Subcutaneous adipose tissue (tissue), 4 donors: ENCODE results near the gene RELT. TPM values are rescaled to one million over a fixed set of nuclear protein-coding genes. Genes with fewer than 3 reads are reported as not detected.

ENCODE experiments used
- total RNA-seq, 4 donors: library from RNA; depleted of rRNA; stranded (reverse); fragments of >200 nt; gene quantifications; one replicate each; pipeline ENCODE4 v1.1.0, GENCODE V29; 2016
- TF ChIP-seq, protein P1 (sequence below): fragments of 450-650 bp; IDR thresholded peaks from one replicate; pipeline ENCODE4 v1.5.1; 2016; ENCODE audit warnings: low read depth, mild to moderate bottlenecking, control low read depth, antibody characterized with exemption, moderate library complexity

Gene RELT
- total RNA-seq, 4 donors from 2014 or later, result 3.1 to 5.1 (median 4.0) TPM

DNA sequence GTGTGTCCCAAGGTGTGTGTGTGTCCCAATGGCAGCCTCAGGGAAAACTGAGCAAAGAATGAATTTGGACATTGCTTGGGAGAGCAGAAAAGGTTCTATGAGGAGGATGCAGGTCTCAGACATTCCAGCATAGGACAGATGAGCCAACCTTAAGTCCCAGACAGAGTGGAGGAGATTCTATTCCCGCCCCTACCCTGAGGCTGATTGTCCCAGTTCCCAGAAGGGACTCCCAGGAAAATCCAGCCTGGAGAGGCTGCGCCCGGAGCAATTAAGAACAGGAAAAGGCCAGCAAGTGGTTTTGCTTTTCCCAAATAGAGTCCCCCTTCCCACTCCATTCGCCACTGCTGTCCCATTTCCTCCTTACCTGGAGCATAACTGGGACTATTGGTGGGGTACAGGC lies 54.1 kb downstream of the RELT start:
- TF ChIP-seq, protein P1, sequence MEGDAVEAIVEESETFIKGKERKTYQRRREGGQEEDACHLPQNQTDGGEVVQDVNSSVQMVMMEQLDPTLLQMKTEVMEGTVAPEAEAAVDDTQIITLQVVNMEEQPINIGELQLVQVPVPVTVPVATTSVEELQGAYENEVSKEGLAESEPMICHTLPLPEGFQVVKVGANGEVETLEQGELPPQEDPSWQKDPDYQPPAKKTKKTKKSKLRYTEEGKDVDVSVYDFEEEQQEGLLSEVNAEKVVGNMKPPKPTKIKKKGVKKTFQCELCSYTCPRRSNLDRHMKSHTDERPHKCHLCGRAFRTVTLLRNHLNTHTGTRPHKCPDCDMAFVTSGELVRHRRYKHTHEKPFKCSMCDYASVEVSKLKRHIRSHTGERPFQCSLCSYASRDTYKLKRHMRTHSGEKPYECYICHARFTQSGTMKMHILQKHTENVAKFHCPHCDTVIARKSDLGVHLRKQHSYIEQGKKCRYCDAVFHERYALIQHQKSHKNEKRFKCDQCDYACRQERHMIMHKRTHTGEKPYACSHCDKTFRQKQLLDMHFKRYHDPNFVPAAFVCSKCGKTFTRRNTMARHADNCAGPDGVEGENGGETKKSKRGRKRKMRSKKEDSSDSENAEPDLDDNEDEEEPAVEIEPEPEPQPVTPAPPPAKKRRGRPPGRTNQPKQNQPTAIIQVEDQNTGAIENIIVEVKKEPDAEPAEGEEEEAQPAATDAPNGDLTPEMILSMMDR, result no peak

DNA sequence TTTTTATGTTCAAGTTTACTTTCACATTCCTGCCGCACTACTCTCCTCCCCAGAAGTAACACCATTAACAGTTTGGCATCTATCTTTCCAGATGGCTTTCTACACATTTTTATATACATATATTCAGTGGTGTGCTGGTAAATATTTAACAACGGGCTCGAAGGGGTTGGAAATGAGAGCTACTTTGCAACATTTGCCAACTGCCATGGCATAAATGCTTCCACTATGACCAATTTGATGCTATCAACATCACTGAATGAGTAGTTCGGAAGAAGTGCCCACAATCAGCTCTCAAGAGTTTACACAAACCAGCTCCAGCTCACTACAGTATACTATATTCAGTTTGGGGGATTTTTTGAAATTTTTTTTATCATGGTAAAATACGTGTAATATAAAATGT lies 55.2 kb downstream of the RELT start:
- TF ChIP-seq, protein P1, result no peak

DNA sequence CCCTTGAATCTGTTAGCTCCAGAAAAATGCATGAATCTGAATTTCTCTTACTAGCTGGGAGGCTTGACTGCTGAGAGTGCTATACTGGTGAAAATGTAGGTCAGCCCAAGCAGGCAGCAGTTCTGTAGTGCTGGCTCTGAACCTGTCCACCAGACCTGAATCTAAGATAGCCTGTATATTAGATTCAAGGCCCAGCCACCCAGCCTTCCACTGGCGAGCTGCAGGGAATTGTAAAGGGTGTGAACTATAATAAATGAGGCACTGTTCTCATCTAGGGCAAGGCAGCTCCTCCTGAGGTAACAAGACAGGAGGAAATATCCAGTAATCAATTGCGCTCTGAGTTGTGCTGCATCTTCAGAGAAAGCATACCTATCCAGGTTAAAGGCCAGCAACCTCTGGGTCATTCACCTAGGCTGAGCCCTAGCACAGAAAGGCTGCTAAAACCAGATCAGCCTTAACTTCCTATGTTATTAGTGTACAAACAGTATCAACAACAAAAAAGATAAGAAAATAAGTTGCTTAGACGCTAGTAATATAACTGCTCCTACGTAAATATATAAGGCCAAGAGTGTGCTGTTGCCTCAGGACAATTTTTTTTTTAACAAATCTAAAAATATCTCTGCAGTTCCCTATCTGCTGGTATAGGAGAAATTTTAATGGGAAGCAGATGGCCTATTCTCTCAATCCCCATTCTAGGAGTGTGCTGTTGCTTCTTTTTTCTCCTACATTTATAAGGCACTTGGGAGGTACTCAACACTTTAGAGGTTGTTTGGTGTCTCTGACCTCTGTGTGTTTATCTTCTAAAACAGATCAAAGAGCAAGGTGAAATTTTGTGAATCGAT lies 63.0 kb downstream of the RELT start:
- TF ChIP-seq, protein P1, result no peak

DNA sequence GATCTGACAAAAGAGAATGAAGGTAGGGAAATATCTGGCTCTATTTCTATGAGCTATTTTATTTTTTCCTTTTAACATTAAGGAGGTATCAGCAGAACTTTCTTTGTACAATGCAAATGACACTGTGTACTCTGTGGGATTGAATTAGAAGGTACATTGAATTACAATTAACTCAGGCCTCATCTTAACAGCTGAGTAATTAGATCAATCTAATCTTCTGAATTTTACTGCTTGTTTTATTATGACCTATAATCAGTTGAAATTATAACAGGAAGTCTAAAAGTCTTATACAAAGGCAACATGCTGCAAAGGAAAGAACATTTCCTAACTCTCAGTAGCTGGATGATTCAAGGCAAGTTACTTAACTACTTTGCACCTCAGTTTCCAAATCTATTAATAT lies 69.8 kb downstream of the RELT start:
- TF ChIP-seq, protein P1, result no peak

DNA sequence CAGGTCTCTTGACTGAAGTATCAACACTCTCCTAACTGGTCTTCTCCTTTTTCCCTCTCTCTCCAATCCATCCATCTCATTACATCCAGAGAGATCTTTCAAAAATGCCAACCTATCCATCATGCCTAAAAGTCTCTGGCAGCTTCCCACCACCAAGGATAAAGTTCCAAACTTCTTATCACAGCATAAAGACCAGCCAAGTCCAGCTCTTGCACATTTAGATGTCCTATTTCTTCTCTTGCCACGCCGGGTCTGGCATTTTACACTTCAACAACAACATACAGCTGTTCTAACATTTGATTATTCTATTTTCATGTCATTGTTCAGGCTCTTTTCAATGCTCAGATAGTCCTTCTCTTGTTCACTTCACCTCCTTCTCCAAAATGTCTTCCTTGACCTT lies 70.6 kb downstream of the RELT start:
- TF ChIP-seq, protein P1, result no peak

Other genes starting within 250 kb of the RELT start
- 10 to 100 TPM; 26.2 to 34.7 (median 30.0) TPM for gene FCHSD2, start 234.1 kb upstream of the RELT start, total RNA-seq
- under 1 TPM in 2 of 4 donors, not detected in 2; 0.17 to 0.57 TPM for gene P2RY2, start 158.1 kb upstream of the RELT start, total RNA-seq
- 1 to 10 TPM in 2 of 4 donors, under 1 TPM in 2; 0.38 to 2.2 (median 1.4) TPM for gene P2RY6, start 104.1 kb upstream of the RELT start, total RNA-seq
- 10 to 100 TPM; 13.1 to 95.1 (median 28.3) TPM for gene ARHGEF17, start 68.1 kb upstream of the RELT start, total RNA-seq
- 10 to 100 TPM; 17.9 to 33.2 (median 24.7) TPM for gene FAM168A, start 221.7 kb downstream of the RELT start, total RNA-seq